GM23338 (cell line): ENCODE measurements around the gene STX8.

Experiments used
- CTCF ChIP-seq, 2 experiments: fragments of 200-600 bp in 1 of 2; sonication (generic) in 1 of 2; conservative IDR thresholded peaks; 2 replicates each; pipeline versions ENCODE4 v1.5.1 to v1.6.1; 2016 to 2017; ENCODE audit warnings: antibody characterized with exemption in 2 of 2, low read depth in 2 of 2, mild to moderate bottlenecking in 2 of 2, moderate library complexity in 1 of 2
- ETS1 ChIP-seq: IDR thresholded peaks from 2 replicates; pipeline ENCODE4 v1.6.1; 2016; ENCODE audit warnings: antibody characterized with exemption
- EZH2 ChIP-seq: fragments of 200-600 bp; sonication (generic); IDR thresholded peaks from one replicate; pipeline ENCODE4 v1.8.0; 2017; ENCODE audit warnings: antibody characterized with exemption, mild to moderate bottlenecking, low read depth; ENCODE audit not compliant: unreplicated experiment
- EZH2phosphoT487 ChIP-seq: fragments of 200-600 bp; sonication (generic); IDR thresholded peaks from one replicate; pipeline ENCODE4 v1.8.1; 2018; ENCODE audit warnings: antibody characterized with exemption; ENCODE audit not compliant: unreplicated experiment
- JUNB ChIP-seq: IDR thresholded peaks from one replicate; pipeline ENCODE4 v1.6.1; 2016; ENCODE audit warnings: antibody characterized with exemption; ENCODE audit not compliant: unreplicated experiment
- POLR2AphosphoS5 ChIP-seq: IDR thresholded peaks from 2 replicates; pipeline ENCODE4 v1.6.1; 2016; ENCODE audit warnings: antibody characterized with exemption, low read depth
- REST ChIP-seq: IDR thresholded peaks from one replicate; pipeline ENCODE4 v1.6.1; 2018; ENCODE audit warnings: antibody characterized with exemption; ENCODE audit not compliant: unreplicated experiment

GRCh38 chr17:9227819-9228407 is 347.7 kb downstream of the STX8 start:
- TF ChIP-seq CTCF (conservative IDR thresholded peaks at IDR 0.05; ENCODE audit: low read depth in 2 of 2): no peak
- no peak for TF ChIP-seq EZH2phosphoT487
- TF ChIP-seq EZH2: no peak
- TF ChIP-seq JUNB: no peak
- no peak for TF ChIP-seq REST
- no peak for TF ChIP-seq POLR2AphosphoS5
- TF ChIP-seq ETS1: no peak
